Breast epithelium (tissue), 4 donors: ENCODE measurements around the gene SOWAHD. TPM values are rescaled to one million over a fixed set of nuclear protein-coding genes. Genes with fewer than 3 reads are reported as not detected.
A peak's percentile ranks its signal among the peaks of the same experiment; 100 is the strongest.

Experiments
- DNase-seq, 2 donors: peaks; one replicate each; pipeline ENCODE4 v3.0.0-alpha.2; 2019; ENCODE audit warnings: low spot score in 2 of 2
- H3K27ac ChIP-seq, 2 donors: fragments of 200-600 bp; sonication (generic) in 1 of 2; one replicate each; pipeline ENCODE4 v1.5.1; 2016 to 2019; ENCODE audit warnings: mild to moderate bottlenecking in 1 of 2
- H3K27me3 ChIP-seq, 2 donors: fragments of 200-600 bp; sonication (generic) in 1 of 2; one replicate each; pipeline versions ENCODE4 v1.5.1 to v1.6.0; 2017 to 2019; ENCODE audit warnings: control low read depth in 1 of 2, mild to moderate bottlenecking in 1 of 2
- H3K36me3 ChIP-seq: fragments of 200-600 bp; one replicate; pipeline ENCODE4 v1.5.1; 2019
- H3K4me1 ChIP-seq, 2 donors: fragments of 200-600 bp; sonication (generic); one replicate each; pipeline ENCODE4 v1.5.1; 2016 to 2019; ENCODE audit warnings: control low read depth in 1 of 2
- H3K4me3 ChIP-seq, 3 donors: fragments of 200-600 bp; sonication (generic); 1 replicate in 2 of 3; 2 replicates in 1 of 3; pipeline ENCODE4 v1.5.1; 2016 to 2019; ENCODE audit warnings: mild to moderate bottlenecking in 3 of 3, moderate library complexity in 2 of 3
- H3K9me3 ChIP-seq, 2 donors: fragments of 200-600 bp; sonication (generic) in 1 of 2; one replicate each; pipeline ENCODE4 v1.5.1; 2016 to 2019; ENCODE audit warnings: control low read depth in 1 of 2
- CTCF ChIP-seq, 3 donors: fragments of 450-650 bp; IDR thresholded peaks; one replicate each; pipeline ENCODE4 v1.5.1; 2016 to 2017; ENCODE audit warnings: antibody characterized with exemption in 3 of 3, mild to moderate bottlenecking in 3 of 3, moderate library complexity in 3 of 3
- POLR2A ChIP-seq: fragments of 450-650 bp; IDR thresholded peaks from one replicate; pipeline ENCODE4 v1.6.1; 2016; ENCODE audit warnings: antibody characterized with exemption, mild to moderate bottlenecking, moderate library complexity
- POLR2AphosphoS5 ChIP-seq, 3 donors: sonication (generic); formaldehyde crosslinking; IDR thresholded peaks; one replicate each; pipeline ENCODE4 v1.6.1; 2017; ENCODE audit warnings: antibody characterized with exemption in 3 of 3
- intact Hi-C: fragments of 100-400 bp; cut with DNase I; formaldehyde crosslinking; loops from one replicate; pipeline ENCODE4 v1.15.1; 2023; ENCODE audit warnings: low total_unique reads
- total RNA-seq, 3 donors: library from RNA; depleted of rRNA; stranded (reverse); fragments of >200 nt; gene quantifications; one replicate each; pipeline ENCODE4 v1.1.0, GENCODE V29; 2016

Gene SOWAHD
- total RNA-seq, 3 donors from 2014 or later: 0.33 to 1.9 TPM; not detected in 1

DNA sequence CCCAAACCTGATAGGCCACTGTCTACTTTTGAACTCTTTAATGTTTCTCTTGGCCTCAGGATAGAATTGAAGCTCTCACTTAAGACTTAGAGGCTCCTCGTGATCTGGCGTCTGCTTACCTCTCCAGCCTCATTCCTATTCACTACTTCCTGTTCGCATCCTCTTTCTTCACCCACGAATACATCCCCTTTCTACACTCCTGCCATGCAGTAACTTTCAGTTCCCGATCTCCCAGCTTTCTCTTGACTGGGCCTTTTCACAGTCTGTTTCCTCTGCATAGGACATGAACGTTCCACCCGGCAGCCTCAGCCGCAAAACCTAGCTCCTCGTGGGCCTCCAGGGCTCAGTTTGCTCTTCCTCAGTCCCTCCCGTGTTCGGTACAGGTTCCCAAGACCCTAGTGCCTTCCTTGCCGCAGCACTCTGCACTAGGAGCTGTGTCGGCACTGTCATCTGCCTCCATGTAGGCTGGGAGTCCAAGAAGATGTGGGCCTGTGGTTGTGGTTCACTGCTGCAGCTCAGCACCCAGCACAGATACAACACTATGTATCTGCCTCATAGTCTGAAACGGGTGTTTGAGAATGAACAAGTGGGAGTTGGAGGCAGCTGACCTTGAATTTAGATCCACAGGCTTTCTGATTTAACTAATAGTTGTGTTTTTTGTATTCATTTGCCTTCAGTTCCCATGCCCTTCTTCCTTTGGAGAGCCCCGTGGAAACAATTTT is 17.3 kb downstream of the SOWAHD start:
- Histone ChIP-seq H3K9me3 (no peaks in the 10 kb centered on the region), H3K27me3 (peaks cover 0 to 3% of the 10 kb centered on the region in 2 donors), H3K4me3 (no peak overlapping the region), H3K4me1 (no peaks in the 10 kb centered on the region), H3K36me3 (no peaks in the 10 kb centered on the region), H3K27ac (no peak overlapping the region)
- DNase-seq: no peak
- TF ChIP-seq POLR2A (no peak), POLR2AphosphoS5 (IDR thresholded peaks at IDR 0.05) (no peak), CTCF (IDR thresholded peaks at IDR 0.05) (no peak)
- intact Hi-C loops: no loop called here

GRCh38 chrX:119778829-119779228 is 20.4 kb downstream of the SOWAHD start:
- Histone ChIP-seq H3K36me3 (no peaks in the 10 kb centered on the region), H3K4me3 (no peak overlapping the region), H3K9me3 (no peaks in the 10 kb centered on the region), H3K27ac (no peak overlapping the region), H3K4me1 (no peaks in the 10 kb centered on the region), H3K27me3 (peaks cover 0 to 3% of the 10 kb centered on the region in 2 donors)
- no peak for TF ChIP-seq POLR2A
- TF ChIP-seq POLR2AphosphoS5 (IDR thresholded peaks at IDR 0.05): no peak
- TF ChIP-seq CTCF (IDR thresholded peaks at IDR 0.05): no peak
- no peak for DNase-seq
- intact Hi-C loops: no loop called here

- Histone ChIP-seq H3K36me3 (no peaks in the 10 kb centered on the region), H3K27ac (no peak overlapping the region), H3K4me3 (no peak overlapping the region), H3K27me3 (no peaks in the 10 kb centered on the region), H3K4me1 (no peaks in the 10 kb centered on the region), H3K9me3 (no peaks in the 10 kb centered on the region)
- DNase-seq: no peak
- intact Hi-C loops: no loop called here
- TF ChIP-seq CTCF (IDR thresholded peaks at IDR 0.05) (no peak), POLR2A (no peak), POLR2AphosphoS5 (IDR thresholded peaks at IDR 0.05) (no peak)
Observed at GRCh38 chrX:119783026-119783425, 24.6 kb downstream of the SOWAHD start.

DNA sequence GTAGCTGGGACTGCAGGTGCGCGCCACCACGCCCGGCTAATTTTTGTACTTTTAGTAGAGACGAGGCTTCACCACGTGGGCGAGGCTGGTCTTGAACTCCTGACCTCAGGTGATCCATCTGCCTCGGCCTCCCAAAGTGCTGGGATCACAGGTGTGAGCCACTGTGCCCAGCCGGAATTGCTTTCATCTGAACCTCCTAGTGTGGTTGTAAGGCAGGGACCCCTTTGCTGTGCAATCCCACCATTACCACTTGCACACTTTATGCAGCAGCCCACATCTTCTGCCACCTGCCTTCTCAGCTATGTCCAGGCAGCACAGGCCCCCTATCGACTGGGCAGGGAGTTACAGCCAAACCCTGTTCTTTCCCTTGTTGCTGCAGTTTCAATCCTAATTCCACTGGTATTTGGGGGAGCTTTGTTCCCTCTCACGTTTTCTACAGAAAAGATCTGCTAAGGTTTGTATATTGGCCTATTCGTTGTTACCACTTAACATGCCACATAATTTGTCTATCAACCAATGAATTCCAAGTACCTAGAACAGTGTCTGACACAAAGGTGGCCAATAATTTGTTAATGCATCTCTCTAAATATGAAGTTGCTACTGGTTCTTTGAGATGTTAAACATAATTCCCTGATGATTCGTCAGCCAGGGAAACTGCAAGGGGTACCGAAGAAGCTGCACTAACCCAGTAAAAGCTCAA is 26.5 kb downstream of the SOWAHD start:
- intact Hi-C loops: no loop called here

DNA sequence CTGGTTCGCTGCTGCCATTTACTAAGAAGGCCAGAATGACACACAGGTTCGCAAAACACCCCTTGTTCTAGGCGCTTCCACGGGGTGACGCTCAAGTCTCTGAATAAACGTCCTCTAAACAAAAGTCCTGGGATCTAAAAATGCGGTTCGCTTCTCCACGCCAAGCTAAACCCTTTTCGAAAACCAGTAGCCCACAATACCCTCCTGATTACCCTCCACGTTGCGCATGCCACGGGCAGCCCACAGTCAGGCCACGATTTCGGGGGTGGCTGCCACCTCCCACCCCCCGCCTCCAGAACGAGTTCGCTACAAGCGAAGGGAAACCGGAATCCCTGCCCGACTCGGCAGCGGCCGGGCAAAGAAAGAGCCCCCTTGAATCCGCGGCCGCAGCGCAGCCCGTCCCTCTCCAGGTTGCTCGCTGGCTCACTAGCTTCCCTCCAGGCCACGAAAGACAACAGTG is 32.6 kb downstream of the SOWAHD start:
- DNase-seq: peak; percentile 18 to 48
- no peaks in the 10 kb centered on the region for H3K27me3 ChIP-seq
- H3K9me3 ChIP-seq: no peaks in the 10 kb centered on the region
- no peaks in the 10 kb centered on the region for H3K36me3 ChIP-seq
- H3K4me1 ChIP-seq: no peaks in the 10 kb centered on the region
- H3K4me3 ChIP-seq: peak overlapping the region; percentile 52 to 67 (median 64)
- TF ChIP-seq POLR2A (no peak), POLR2AphosphoS5 (IDR thresholded peaks at IDR 0.05) (no peak), CTCF (IDR thresholded peaks at IDR 0.05) (no peak)
- H3K27ac ChIP-seq: peak overlapping the region; percentile 88 to 94
- intact Hi-C loops: no loop called here

More for the DNA sequence above, 26.5 kb downstream of the SOWAHD start:
- no peak for DNase-seq
- no peaks in the 10 kb centered on the region for H3K4me1 ChIP-seq
- no peak for TF ChIP-seq POLR2AphosphoS5 (IDR thresholded peaks at IDR 0.05)
- H3K4me3 ChIP-seq: no peak overlapping the region
- H3K9me3 ChIP-seq: no peaks in the 10 kb centered on the region
- H3K27ac ChIP-seq: no peak overlapping the region
- no peaks in the 10 kb centered on the region for H3K27me3 ChIP-seq
- H3K36me3 ChIP-seq: no peaks in the 10 kb centered on the region
